ENCODE measurements around the gene FLNC. TPM values are rescaled to one million over a fixed set of nuclear protein-coding genes. Genes with fewer than 3 reads are reported as not detected.

Gene FLNC
- total and polyA plus RNA-seq, 2 donors (not counting 1 experiment from before 2014, with no cell fraction given), result 0.01 TPM; not detected in 1

DNA sequence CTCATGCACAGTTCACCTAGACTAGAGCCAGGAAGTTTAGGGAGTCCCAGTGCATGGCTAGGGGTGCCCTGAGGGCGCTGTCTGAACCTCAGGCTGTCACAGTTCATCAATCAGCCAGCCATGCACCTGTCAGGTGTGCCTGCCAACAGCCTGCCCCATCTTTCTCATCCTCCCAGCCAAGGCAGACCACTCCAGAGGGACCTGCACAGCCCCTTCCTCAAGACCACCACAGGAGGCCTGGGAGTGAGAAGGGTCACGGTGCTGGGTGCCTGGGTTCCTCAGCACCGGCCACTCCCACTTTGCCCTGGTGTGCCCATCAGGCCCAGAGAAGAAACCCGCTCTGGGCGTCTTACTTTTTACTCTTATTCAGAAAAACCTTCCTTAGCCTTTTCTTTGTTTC is 40.8 kb downstream of the FLNC start:
- no peak for DNase-seq
- Mint-ChIP-seq H3K4me1 (peaks cover 24% of the 10 kb centered on the region), H3K4me3 (peak overlapping the region; percentile 79), H3K9me3 (ENCODE audit: insufficient read depth) (no peaks in the 10 kb centered on the region), H3K27me3 (peaks cover 7% of the 10 kb centered on the region), H3K27ac (no peak overlapping the region)
- no peak overlapping the region for H3K4me3 ChIP-seq (ENCODE audit: control extremely low read depth in 1 of 5, extremely low read depth in 1 of 5, insufficient read depth in 1 of 5, low read depth in 2 of 5, low read length in 4 of 5)
- ChIA-PET POLR2A (no interaction called here), CTCF (no interaction called here)
- peaks cover 0 to 6% of the 10 kb centered on the region in 2 experiments for H3K36me3 ChIP-seq (replicated peaks in 1 of 2; ENCODE audit: control extremely low read depth in 1 of 2, control insufficient read depth in 1 of 2, extremely low read depth in 1 of 2, insufficient read depth in 2 of 2, low read length in 1 of 2)
- no peak overlapping the region for H3K4me2 ChIP-seq (replicated peaks; ENCODE audit: low read depth, low read length, poor library complexity, severe bottlenecking)
- H3K27me3 ChIP-seq (replicated peaks in 1 of 4; ENCODE audit: control extremely low read depth in 1 of 4, control insufficient read depth in 3 of 4, insufficient read depth in 4 of 4, low read length in 3 of 4), result peaks cover 0 to 14% (median 5%) of the 10 kb centered on the region in 4 experiments
- H3K9ac ChIP-seq (ENCODE audit: low read length), result no peak overlapping the region
- ATAC-seq (ENCODE audit: low read depth), result no peak
- no peaks in the 10 kb centered on the region for H3K9me3 ChIP-seq (ENCODE audit: control extremely low read depth in 1 of 3, control insufficient read depth in 2 of 3, insufficient read depth in 1 of 3, low read length in 2 of 3)
- no peak overlapping the region for H2AFZ ChIP-seq (ENCODE audit: insufficient read depth, low read depth, low read length, poor library complexity, severe bottlenecking)
- intact Hi-C loops (cut with micrococcal nuclease), result no loop called here
- H3K27ac ChIP-seq (ENCODE audit: low read length in 2 of 2), result no peak overlapping the region
- H4K20me1 ChIP-seq (ENCODE audit: control insufficient read depth, insufficient read depth, low read length, poor library complexity, severe bottlenecking), result peaks cover 26% of the 10 kb centered on the region
- no peak for TF ChIP-seq EZH2 (IDR thresholded peaks at IDR 0.05; ENCODE audit: borderline replicate concordance, insufficient read depth, low read depth, low read length, poor library complexity, severe bottlenecking)
- TF ChIP-seq, protein P1, sequence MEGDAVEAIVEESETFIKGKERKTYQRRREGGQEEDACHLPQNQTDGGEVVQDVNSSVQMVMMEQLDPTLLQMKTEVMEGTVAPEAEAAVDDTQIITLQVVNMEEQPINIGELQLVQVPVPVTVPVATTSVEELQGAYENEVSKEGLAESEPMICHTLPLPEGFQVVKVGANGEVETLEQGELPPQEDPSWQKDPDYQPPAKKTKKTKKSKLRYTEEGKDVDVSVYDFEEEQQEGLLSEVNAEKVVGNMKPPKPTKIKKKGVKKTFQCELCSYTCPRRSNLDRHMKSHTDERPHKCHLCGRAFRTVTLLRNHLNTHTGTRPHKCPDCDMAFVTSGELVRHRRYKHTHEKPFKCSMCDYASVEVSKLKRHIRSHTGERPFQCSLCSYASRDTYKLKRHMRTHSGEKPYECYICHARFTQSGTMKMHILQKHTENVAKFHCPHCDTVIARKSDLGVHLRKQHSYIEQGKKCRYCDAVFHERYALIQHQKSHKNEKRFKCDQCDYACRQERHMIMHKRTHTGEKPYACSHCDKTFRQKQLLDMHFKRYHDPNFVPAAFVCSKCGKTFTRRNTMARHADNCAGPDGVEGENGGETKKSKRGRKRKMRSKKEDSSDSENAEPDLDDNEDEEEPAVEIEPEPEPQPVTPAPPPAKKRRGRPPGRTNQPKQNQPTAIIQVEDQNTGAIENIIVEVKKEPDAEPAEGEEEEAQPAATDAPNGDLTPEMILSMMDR (IDR thresholded peaks at IDR 0.05), result no peak
- 80% methylated on average over 4 of the region's 5 CpGs for WGBS (ENCODE audit: insufficient coverage)
- H3K79me2 ChIP-seq (ENCODE audit: control insufficient read depth, insufficient read depth, low read length), result peaks cover 4% of the 10 kb centered on the region
- H3K4me1 ChIP-seq (ENCODE audit: control insufficient read depth in 2 of 2, insufficient read depth in 2 of 2, low read length in 2 of 2), result peaks cover 13% of the 10 kb centered on the region in 2 donors

DNA sequence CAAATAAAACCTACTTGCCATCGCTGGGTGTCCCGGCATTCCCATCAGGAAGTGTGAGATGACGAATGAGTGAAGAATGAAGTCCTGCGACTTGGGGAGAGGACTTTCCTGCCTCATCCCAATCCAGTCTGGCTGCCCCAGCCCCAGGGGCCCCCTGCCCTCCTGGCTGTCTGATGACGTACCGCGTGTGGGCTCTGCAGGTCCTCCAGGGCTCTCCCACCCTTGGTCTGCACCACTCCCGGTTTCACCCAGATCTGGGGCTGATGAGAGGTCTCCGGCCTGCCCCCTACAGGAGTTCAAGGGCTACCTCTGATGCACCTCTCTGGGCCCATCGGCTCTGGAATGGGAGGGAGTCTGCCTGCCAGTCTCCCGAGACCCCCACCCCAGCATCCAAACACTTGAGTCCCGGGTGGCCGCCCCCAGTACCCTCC is 42.2 kb downstream of the FLNC start:
- peaks cover 7% of the 10 kb centered on the region for H3K27me3 Mint-ChIP-seq
- H3K27me3 ChIP-seq (replicated peaks in 1 of 4; ENCODE audit: control extremely low read depth in 1 of 4, control insufficient read depth in 3 of 4, insufficient read depth in 4 of 4, low read length in 3 of 4), result peaks cover 0 to 14% (median 5%) of the 10 kb centered on the region in 4 experiments
- peaks cover 13% of the 10 kb centered on the region in 2 donors for H3K4me1 ChIP-seq (ENCODE audit: control insufficient read depth in 2 of 2, insufficient read depth in 2 of 2, low read length in 2 of 2)
- no peak overlapping the region for H3K4me3 Mint-ChIP-seq
- no peaks in the 10 kb centered on the region for H3K36me3 ChIP-seq (replicated peaks in 1 of 2; ENCODE audit: control extremely low read depth in 1 of 2, control insufficient read depth in 1 of 2, extremely low read depth in 1 of 2, insufficient read depth in 2 of 2, low read length in 1 of 2)
- TF ChIP-seq, protein P1 (IDR thresholded peaks at IDR 0.05), result no peak
- no peak for TF ChIP-seq EZH2 (IDR thresholded peaks at IDR 0.05; ENCODE audit: borderline replicate concordance, insufficient read depth, low read depth, low read length, poor library complexity, severe bottlenecking)
- H2AFZ ChIP-seq (ENCODE audit: insufficient read depth, low read depth, low read length, poor library complexity, severe bottlenecking), result no peak overlapping the region
- peaks cover 4% of the 10 kb centered on the region for H3K79me2 ChIP-seq (ENCODE audit: control insufficient read depth, insufficient read depth, low read length)
- no peaks in the 10 kb centered on the region for H3K9me3 Mint-ChIP-seq (ENCODE audit: insufficient read depth)
- ChIA-PET POLR2A (interaction anchor here (0.6 kb wide), 1 partner anchor 523 kb away, joined by 6 read pairs; no protein-coding TSS in a partner anchor), CTCF (interaction anchor here (0.7 kb wide), 1 partner anchor 30 kb away, joined by 3 read pairs; no protein-coding TSS in a partner anchor)
- peaks cover 25% of the 10 kb centered on the region for H4K20me1 ChIP-seq (ENCODE audit: control insufficient read depth, insufficient read depth, low read length, poor library complexity, severe bottlenecking)
- intact Hi-C loops (cut with micrococcal nuclease), result no loop called here
- H3K9me3 ChIP-seq (ENCODE audit: control extremely low read depth in 1 of 3, control insufficient read depth in 2 of 3, insufficient read depth in 1 of 3, low read length in 2 of 3), result no peaks in the 10 kb centered on the region
- 95% methylated on average over 9 of the region's 13 CpGs for WGBS (ENCODE audit: insufficient coverage)
- peaks cover 16% of the 10 kb centered on the region for H3K4me1 Mint-ChIP-seq
- H3K27ac ChIP-seq (ENCODE audit: low read length in 2 of 2), result no peak overlapping the region
- H3K4me3 ChIP-seq (ENCODE audit: control extremely low read depth in 1 of 5, extremely low read depth in 1 of 5, insufficient read depth in 1 of 5, low read depth in 2 of 5, low read length in 4 of 5), result no peak overlapping the region
- no peak overlapping the region for H3K4me2 ChIP-seq (replicated peaks; ENCODE audit: low read depth, low read length, poor library complexity, severe bottlenecking)
- H3K9ac ChIP-seq (ENCODE audit: low read length), result no peak overlapping the region
- H3K27ac Mint-ChIP-seq, result no peak overlapping the region
- DNase-seq (no peak), ATAC-seq (ENCODE audit: low read depth) (no peak)

All from B cell (primary cell).